Measurements from ENCODE around the gene GOT2.

- no peak for TF ChIP-seq POLR2A (IDR thresholded peaks at IDR 0.05)
- TF ChIP-seq, protein P1, sequence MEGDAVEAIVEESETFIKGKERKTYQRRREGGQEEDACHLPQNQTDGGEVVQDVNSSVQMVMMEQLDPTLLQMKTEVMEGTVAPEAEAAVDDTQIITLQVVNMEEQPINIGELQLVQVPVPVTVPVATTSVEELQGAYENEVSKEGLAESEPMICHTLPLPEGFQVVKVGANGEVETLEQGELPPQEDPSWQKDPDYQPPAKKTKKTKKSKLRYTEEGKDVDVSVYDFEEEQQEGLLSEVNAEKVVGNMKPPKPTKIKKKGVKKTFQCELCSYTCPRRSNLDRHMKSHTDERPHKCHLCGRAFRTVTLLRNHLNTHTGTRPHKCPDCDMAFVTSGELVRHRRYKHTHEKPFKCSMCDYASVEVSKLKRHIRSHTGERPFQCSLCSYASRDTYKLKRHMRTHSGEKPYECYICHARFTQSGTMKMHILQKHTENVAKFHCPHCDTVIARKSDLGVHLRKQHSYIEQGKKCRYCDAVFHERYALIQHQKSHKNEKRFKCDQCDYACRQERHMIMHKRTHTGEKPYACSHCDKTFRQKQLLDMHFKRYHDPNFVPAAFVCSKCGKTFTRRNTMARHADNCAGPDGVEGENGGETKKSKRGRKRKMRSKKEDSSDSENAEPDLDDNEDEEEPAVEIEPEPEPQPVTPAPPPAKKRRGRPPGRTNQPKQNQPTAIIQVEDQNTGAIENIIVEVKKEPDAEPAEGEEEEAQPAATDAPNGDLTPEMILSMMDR (IDR thresholded peaks at IDR 0.05): no peak
These were observed 49.0 kb downstream of the GOT2 start for GRCh38 chr16:58685084-58685449.

All from right lobe of liver (tissue), 4 donors.